NCI-H2107 treated with DMSO at 0.1 percent for 48 hours (cell line): ENCODE data around the gene PRKCE.

Experiments used
- DNase-seq: peaks from one replicate; lab custom pipeline; 2025; ENCODE audit not compliant: unreplicated experiment; lab: John Stamatoyannopoulos, UW

PRKCE gene

DNA sequence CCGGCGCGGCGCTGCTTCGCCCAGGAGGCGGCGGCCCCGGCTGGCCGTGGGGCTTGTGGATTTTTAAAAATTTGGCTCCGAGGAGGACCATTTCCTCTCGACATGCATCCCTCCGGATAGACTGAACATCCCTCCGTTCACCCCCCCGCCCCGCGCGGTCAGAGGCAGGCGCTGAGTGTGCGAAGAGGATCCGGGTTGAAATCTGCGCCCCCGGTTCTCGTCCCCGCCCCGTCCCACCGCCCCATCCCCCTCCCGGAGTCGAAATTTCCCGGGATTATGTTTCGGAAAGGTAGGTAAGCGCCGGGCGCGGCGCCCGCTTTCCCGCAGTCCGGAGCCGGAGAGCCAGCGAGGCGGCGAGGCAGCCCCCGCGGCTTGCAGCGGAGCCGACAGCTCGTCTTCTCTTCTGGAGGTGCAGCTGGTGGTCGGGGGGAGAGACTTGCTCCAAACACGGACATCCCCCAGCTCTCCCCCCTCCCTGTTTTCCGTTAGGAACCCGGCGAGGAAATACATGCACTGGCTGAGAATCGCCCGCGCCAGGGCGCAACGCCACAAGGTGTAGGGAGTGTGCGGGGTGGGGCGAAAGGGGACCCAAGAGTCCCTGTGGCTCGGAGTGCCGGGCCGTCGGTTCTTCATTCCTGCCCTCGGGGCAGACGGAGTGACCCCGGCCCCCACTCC is at the start of gene PRKCE:
PRKCE (plus strand) TSS at position 261 of the 675 bp plus-strand sequence.
- DNase-seq, result no peak

DNA sequence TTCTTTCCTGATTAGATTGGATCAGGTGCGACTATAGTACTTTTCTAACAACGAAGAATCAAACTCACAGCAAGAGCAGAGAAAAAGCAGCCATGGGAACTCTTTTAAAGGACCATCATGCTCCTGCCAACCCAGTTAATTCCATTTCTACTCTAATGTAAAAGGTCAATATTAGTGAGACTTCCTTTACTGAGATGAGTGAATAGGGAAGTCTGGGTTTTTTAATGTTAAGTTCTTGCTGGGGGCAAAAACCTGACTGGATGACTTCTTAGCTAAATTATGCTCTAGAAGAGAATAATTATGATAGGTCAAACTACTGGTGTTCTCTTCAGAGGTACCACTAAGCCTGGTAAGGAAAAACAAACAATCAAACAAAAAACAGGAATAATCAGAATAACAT is 48.9 kb upstream of the PRKCE start:
- no peak for DNase-seq

DNA sequence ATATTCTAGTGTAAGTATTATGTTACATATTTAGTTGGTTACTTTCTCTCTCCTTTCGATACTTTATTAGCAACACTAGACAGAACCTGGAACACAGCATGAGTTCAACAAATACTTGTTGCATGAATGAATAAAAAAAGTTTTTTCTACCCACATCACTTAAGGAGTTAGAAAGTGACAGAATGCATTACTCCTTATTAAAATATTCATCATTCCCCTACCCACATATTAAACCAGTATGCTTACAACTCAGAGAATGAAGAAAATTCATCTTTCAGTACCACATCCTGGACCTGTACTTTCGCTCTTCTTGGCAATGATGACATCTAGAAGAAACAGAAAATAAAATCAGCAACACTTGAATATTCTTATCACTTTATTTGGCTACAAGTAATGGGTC is 46.4 kb upstream of the PRKCE start:
- no peak for DNase-seq

DNA sequence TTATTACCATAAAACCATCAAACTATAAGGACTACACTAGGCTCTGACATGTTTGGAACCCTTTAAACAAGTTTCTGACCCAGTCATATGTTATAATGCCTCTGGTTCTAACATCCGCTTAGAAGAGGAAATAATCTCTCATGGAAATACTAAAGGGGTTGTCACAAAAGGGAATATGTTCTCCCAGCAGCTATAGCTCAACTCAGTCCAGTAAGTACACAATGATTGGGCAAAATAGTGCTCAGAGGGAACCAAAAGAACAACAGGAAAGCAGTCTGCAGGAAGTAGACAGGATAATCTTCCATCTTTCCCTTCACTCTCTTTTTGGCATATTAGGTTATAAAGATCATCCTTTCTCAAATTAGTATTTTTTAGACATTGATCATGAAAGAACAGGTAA is 44.7 kb upstream of the PRKCE start:
- no peak for DNase-seq

DNA sequence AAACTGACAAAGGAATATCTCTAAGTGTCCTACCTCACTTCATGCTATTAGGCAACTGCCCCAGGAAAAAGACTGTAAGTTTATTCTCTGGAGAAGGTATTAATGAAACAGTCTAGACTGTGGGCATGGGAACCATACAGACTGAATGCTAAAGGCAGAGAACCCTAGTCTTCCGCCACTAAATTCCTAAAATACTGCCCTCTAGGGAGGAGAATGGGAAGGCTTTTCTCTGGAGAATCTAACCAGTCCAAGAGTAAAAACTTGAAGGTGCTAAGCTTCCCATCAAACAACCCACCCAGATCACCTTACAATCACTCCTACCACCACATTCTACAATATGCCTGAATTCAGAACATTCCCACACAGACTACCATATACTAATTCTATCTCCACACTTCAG is 43.8 kb upstream of the PRKCE start:
- peak; percentile 12 for DNase-seq

DNA sequence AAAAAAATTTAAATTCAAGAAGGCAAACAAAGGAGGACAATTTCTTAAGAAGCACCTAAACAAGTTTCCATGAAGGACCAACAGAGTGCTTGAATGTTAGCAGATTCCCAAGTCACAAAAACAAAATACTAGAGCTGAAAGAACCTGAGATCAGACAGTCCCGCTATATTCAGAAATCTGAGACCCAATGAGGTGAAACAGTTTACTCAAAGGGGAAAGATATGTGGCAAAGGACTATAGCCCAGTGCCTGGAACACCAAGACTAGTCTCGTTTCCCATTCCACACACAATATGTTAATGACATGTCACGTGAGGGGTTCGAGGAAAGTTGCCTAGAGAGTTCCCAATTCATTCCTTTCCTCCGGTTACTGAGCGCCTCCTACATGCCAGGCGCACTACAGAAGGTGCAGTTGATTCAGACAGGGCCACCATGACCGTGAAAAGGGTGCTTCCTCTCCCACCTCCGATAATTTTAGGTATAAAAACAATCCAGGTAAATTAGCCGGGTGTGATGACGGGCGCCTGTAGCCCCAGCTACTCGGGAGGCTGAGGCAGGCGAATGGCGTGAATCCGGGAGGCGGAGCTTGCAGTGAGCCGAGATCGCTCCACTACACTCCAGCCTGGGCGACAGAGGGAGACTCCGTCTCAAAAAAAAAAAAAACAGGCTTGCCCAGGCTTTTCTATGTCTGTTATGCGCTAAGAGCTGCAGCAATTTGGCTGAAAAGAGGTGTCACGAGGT is 41.0 kb upstream of the PRKCE start:
- peak; percentile 81 for DNase-seq

DNA sequence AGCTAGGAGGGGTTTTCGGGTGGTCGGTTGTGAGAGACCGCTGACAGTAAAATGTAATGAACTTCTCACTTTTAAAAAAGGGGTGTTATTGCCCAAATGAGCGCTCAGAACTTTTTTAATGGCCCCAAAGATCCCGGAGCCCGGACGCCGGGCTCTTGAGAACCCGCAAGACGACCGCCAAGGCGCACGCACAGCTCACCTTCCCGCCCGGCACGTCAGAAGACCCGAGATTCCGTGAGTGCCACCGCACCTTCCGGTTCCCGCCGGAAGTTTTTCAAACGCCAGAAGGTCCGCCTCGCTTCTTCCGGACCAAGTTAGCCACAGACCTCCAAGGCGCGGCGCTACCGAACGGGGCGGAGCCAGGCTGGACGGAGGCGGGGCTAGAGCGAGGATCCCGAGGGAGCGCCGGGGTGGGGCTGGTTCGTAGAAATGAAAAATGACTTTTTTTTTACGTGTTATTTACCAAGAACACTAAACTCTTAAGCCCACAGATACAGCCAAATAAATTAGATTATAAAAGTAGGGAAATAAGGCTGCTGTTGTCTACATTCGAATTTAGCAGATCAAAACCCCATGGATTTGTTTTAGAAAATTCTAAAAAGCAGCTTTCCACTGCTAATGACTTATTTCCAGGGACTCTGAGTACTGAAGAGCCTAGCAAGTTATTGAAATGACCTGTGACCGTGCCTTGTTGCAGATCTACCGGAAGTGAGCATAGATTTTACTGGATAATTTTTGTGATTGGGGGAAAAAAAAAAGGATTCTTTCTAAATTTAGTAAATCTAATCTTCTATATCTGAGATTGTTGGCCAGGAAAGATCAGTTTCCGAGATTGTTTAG is 40.2 kb upstream of the PRKCE start, which contains the start of gene SRBD1:
SRBD1 (minus strand) TSS at position 248 of the 840 bp plus-strand sequence. CDS start 5,826 bp downstream, outside the sequence.
- DNase-seq, result peak; percentile 87

DNA sequence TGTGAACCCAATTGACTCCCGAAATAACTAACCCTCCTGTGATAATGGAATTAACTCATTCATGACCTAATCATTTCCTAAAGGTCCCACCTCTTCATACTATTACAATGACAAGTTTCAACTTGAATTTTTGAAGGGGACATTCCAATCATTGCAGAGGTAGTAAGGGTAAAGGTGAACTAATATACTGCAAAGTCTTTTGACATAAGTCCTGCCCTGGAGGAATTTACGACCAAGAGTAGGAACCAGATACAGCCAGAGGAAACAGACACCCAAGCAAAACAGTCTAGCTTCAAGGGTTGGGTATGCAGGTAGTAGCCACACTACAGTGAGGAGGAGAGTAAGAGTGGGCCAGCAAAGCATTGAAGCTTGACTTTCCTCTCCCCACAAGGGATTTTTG is 39.2 kb upstream of the PRKCE start:
- DNase-seq, result no peak

DNA sequence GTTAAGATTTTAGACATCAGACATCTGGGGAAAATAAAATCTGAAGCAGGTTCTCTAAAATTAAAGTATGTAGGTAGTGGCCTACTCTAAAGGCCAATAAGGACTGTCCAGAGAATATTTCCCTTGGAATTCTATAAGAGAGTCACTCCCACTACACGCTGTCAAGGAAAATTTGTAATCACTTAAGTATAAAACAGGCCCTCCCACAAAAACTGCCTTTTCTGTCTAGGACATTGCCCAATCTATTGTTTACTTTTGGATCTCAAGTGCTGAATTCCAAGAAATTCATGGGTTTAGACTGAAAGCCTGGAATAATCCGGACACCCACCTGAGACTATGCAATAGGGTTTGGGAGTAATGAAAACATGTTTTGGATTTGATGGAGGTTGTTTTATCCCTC is 38.7 kb upstream of the PRKCE start:
- DNase-seq, result no peak

DNA sequence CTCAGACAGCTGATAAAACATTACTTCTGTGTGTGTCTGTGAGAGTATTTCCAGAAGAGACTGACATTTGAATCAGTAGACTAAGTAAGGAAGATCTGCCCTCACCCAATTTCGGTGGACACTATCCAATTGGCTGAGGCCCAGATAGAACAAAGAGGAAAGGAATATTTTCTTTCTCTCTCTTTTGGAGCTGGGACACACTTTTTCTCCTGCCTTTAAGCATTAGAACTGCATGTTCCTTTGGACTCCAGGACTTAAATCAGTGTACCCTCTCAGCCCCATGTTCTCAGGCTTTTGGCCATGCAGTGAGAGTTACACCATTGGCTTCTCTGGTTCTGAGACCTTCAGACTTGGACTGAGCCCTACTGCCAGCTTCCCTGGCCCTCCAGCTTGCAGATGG is 37.1 kb upstream of the PRKCE start:
- DNase-seq, result no peak

DNA sequence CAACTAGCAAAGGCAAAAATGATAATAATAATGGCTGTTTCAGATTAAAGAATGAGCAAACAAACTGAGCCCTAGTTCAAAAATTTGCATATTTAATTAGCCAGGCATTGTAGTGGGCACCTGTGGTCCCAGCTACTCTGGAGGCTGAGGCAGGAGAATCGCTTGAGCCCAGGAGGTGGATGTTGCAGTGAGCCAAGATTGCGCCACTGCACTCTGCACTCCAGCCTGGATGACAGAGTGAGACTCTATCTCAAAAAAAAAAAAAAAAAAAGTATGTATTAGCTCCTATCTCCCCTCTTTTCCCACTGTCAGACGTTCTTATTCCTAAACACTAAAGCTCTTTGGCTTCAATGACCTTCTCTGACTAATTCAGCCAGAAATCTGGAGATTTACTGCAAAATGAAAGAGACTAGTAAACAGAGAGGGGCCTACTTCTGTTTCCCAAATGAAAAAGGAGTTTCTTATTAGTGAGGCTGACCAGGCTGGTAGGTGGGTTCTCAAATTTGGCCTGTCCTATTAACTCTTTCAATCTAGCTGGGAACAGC is 36.5 kb upstream of the PRKCE start:
- DNase-seq, result no peak

DNA sequence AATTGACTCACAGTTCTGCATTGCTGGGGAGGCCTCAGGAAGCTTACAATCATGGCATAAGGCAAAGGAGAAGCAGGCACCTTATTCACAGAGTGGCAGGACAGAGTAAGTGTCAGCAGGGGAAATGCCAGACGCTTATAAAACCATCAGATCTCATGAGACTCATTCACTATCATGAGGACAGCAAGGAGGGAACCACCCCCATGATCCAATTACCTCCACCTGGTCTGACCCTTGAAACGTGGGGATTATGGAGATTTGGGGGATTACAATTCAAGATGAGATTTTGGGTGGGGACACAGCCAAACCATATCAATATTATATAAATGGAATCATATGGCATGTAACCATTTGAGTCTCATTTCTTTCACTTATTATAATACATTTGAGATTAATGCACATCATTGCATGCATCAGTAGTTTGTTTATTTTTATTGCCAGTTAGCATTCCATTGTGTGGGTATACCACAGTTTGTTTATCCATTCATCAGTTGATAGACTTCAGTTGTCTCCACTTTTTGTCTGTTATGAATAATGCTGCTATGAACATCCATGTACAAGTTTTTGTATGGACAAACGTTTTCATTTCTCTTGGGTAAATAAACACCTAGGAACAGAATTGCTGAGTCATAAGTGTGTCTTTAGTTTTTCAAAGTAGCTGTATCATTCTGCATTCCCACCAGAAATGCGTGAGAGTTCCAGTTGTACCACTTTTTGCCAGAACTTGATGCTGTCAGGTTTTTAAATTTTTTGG is 34.6 kb upstream of the PRKCE start:
- no peak for DNase-seq

DNA sequence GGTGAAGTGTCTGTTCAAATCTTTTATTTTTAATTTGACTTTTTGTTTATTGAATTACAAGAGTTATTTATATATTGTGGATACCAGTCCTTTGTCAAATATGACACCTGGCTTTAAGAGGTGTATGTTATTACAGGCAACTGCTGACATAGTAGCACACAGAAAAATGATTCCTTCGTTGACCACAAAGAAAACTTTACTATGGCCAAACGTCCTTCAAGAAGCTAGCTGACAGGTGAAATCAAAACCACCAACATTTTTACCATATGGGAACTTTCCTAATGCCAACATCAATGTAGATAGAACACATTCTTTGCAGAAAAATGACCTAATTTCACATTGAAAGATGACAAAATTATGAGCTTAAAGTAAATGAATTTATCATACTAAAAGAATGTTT is 34.0 kb upstream of the PRKCE start:
- no peak for DNase-seq

DNA sequence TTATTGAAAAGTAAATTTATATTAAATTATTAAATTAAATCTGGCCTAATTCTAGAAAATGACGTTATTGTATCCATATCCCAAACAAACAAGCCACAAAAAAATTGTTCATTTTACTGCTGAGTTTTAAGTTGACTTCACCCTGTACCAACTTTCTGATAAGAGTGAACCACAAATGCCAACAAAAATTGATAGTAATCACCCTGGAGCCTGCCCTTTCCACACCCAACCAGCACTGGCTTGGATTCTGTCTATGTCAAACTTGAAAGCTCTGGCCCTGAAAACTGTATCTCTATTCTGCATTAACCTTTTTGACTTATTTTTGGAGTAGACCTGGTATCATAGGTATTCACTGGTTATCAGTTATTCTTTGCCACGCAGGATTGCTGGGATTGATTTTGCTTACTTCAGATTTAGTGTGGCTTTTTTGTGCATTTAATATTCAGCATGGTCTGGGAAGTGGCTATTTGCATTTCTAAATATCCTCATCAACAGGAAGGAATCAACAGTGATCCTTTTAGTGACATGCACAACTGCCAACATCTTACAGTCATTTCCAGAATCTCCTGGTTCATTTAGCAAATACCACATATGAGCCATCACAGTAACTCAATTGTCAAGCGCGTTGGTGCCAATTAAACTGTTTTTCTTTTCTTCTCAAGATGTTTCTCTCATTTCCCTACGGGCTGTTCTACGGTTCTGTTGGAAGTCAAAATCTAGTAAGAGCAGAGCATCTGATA is 29.0 kb upstream of the PRKCE start:
- DNase-seq, result no peak

DNA sequence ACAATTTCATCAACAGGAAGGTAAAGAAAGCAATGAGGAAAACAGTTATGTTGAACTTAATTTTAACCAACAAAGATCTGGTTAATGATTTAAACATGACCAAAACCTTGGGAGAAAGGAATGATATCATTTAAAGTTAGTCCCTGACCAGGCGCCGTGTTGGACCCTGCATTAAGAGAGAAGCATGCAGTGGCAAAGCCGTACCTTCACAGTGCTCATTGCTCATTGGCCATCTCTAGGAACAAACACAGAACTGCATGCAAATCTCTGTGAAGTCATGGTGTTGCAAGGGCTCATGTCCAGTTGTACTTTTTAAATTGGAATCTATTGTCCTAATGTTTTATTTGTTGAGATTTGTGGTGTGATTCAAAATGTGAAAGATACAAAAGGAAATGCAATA is 28.4 kb upstream of the PRKCE start:
- DNase-seq, result no peak

DNA sequence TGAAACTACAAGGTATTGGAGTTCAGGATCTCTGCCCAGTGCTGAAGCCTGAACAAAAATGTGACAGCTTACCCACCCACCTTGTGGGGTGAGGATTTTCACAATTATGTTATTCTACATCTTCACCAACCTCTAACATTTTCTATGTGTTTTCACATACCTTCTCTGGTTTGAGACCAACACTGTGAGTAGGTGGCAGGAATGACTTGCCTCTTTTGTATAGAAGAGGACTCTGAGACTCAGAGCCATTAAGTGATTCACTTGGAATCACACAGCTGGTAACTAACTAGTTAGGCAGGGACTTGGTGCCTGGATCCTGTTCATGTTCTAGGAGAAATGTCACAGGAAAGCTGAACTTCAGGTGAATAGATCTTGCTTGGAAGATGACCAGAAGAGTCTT is 25.7 kb upstream of the PRKCE start:
- DNase-seq, result no peak

DNA sequence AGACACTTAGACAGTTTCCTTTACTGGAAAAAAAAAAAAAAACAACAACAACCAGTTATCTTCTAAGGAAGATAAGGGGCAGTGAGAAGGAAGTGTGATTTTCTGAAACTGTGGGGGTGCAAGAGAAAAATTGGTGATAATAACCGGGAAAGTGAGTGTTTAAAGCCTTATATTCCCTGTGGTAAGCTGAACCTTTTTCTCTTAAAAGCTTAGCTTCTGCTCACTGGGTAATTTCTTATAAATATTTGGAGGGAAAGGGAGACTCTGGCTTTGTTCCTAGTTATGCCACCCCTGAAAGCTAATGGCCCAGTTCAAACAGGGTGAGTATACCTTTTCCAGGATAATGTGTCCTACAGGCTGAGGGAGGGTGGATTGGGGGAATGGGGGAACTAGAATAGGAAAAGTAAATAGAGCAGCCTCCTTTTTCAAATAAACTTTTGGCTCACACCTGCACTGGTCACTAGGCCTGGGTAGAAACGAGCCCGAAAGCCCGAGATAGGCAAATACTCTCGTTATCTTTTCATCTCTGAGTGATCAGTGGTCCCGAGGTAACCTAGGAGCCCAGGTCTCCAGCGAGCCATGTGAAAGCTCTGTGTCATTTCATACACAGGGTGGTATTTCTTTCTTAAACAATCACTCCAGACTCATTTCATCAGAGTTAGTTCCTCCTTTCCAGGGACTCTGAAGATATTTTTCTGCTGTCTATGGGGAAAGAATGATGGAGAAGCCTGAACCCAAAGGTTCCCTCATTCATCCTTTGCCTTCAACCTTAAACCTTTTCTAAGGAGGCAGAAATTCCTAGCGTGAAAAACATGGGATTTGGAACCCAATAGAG is 24.9 kb upstream of the PRKCE start:
- no peak for DNase-seq

DNA sequence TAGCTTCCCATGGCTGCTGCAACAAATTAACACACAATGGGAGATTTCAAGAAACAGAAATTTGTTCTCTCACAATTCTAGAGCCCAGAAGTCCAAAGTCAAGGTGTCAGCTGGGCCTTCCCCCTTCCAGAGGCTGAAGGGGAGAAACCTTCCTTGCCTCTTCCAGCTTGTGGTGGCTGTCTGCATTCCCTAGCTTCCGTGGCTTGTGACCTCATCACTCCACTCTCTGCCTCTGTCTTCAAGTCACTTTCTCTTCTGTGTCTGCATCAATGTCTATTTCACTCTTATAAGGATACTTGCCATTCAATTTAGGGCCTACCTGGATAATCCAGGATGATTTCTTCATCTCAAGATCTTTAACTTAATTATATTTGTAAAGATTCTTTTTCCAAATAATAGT is 23.6 kb upstream of the PRKCE start:
- no peak for DNase-seq

DNA sequence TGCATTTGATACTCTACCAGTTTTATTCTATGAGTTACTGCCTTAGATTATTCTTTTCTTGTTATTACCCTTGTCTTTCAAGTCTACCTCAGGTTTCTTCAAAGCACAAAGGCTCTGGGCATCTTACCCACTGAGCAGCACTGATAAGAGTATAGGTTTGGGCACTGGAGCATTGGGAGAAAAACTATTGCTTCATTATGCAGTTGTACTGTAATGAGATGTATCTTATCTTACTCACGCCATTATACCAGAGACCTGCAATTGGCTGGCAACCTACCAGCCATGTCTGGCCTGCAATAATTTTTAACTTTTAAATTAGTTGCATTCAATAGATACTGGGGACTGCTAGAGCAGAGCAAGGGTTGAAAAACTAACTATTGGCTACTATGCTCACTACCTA is 21.5 kb upstream of the PRKCE start:
- no peak for DNase-seq
